GM19099 (cell line): ENCODE results near the gene GAPDH.
A peak's percentile ranks its signal among the peaks of the same experiment; 100 is the strongest.

Source experiments
- POLR2A ChIP-seq: IDR thresholded peaks from 3 replicates; pipeline ENCODE4 v1.6.1; 2011; ENCODE audit warnings: low read depth; ENCODE audit not compliant: insufficient read length; ENCODE audit errors: extremely low read depth

Gene GAPDH

DNA sequence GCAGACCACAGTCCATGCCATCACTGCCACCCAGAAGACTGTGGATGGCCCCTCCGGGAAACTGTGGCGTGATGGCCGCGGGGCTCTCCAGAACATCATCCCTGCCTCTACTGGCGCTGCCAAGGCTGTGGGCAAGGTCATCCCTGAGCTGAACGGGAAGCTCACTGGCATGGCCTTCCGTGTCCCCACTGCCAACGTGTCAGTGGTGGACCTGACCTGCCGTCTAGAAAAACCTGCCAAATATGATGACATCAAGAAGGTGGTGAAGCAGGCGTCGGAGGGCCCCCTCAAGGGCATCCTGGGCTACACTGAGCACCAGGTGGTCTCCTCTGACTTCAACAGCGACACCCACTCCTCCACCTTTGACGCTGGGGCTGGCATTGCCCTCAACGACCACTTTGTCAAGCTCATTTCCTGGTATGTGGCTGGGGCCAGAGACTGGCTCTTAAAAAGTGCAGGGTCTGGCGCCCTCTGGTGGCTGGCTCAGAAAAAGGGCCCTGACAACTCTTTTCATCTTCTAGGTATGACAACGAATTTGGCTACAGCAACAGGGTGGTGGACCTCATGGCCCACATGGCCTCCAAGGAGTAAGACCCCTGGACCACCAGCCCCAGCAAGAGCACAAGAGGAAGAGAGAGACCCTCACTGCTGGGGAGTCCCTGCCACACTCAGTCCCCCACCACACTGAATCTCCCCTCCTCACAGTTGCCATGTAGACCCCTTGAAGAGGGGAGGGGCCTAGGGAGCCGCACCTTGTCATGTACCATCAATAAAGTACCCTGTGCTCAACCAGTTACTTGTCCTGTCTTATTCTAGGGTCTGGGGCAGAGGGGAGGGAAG, 3.5 kb downstream of the GAPDH start:
- peak; percentile 18 for TF ChIP-seq POLR2A

DNA sequence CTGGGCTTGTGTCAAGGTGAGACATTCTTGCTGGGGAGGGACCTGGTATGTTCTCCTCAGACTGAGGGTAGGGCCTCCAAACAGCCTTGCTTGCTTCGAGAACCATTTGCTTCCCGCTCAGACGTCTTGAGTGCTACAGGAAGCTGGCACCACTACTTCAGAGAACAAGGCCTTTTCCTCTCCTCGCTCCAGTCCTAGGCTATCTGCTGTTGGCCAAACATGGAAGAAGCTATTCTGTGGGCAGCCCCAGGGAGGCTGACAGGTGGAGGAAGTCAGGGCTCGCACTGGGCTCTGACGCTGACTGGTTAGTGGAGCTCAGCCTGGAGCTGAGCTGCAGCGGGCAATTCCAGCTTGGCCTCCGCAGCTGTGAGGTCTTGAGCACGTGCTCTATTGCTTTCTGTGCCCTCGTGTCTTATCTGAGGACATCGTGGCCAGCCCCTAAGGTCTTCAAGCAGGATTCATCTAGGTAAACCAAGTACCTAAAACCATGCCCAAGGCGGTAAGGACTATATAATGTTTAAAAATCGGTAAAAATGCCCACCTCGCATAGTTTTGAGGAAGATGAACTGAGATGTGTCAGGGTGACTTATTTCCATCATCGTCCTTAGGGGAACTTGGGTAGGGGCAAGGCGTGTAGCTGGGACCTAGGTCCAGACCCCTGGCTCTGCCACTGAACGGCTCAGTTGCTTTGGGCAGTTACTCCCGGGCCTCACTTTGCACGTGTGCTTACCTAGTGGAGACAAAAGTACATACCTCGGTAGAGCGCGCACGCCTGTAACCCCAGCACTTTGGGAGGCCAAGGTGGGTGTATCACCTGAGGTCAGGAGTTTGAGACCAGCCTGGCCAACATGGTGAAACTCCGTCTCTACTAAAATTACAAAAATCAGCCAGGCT, 4.3 kb downstream of the GAPDH start:
- TF ChIP-seq POLR2A: peak; percentile 25

DNA sequence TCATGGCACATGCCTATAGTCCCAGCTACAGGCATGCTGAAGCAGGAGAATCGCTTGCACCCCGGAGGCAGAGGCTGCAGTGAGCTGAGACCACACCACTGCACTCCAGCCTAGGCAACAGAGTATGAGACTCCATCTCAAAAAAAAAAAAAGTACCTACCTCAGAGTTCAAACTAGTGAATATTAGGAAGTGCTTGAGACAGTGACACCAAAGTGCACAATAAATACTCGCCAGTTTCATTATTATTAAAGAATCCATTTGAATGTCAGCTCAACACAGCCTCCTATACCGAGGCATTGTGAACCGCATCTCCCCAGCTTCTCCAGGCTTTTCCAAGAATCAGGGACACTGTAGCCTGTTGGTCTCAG, 5.0 kb downstream of the GAPDH start:
- TF ChIP-seq POLR2A: peak; percentile 51

DNA sequence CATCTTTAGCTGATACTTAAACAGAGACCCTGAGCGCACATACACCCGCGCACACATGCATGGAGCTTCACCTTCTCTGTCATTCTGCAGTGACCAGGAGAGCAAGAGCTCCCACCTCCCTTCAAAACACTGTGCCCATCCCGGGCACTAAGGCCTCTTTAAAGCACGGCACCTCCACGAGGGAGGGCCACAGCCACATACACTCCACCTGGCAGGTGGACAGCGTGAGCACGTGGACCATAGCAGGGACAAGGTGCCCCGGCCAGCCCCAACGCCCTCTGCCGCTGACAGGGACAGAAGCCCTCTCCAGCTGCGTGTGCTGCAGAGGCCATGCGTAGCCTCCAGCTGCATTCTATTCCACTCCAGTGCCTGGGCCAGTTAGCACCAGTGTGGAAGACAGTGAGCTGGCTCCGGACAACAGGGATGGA, 5.4 kb downstream of the GAPDH start:
- no peak for TF ChIP-seq POLR2A

DNA sequence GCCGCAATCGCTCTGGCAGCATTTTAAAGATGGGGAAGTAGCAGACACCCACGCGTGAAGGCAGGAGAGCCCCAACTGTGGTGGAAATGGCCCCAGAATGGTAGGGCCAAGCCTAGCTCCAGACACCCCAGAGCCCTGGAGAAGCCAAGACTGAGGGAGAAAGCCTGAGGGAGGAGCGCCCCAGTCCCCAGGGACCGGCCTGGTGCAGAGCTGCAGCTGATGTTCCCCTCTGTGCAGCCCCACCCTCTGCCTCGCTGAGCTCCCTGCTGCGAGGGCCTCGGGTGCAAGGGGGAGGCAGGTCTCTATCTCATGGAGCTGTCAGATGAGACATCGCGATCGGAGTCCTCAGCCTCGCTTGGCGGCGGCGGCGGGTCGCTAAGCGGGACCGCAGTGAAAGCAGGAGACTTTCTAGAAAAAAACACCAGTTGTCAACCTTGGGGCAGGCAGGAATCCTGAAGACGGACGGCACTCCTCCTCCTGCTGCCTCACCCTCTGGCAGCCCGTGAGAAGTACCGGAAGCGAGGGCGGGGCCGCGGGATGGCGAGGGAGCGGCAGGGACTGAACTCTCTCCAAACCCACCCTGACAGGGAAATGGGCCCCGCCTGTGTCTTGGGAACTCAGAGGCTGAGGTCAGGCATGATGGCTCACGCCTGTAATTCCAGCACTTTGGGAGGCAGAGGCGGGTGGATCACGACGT, 6.0 kb downstream of the GAPDH start:
- no peak for TF ChIP-seq POLR2A

DNA sequence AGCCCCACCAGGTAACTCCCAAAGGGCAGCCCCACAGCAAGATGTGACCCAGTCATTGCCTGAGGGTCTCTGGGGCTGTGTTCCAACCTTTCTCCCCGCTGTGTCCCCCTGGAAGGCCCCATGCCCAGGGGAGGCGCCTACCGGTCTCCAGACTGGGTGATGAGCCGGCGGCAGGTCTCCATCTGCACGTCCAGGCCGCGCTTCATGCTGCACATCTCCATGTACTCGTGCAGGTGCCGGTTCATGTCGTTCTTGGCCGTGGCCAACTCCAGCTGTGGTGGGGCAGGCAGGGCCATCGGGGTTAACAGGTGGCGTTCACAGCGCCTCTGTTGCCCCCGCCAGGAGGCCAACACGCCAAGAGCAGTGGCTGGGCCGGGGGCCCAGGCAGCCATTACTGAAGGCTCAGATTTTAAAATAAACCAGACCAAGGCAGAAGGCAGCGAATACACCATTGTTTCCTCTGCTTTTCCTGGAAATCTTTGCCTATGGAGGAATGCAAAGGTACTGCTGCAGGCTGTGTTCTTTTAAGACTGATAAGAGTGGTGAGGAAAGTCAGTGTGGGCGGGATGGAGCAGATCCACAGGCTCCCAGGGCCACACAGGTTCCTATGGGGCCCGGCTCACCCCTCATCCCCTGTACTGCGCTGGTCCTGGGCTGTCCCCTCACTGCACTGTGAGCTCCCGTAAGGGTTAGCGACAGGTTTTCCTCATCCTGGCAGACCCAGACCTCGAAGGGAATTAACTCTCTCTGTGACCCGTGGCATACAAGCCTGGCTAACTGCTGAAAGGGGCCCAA, 7.3 kb downstream of the GAPDH start:
- TF ChIP-seq POLR2A: no peak

DNA sequence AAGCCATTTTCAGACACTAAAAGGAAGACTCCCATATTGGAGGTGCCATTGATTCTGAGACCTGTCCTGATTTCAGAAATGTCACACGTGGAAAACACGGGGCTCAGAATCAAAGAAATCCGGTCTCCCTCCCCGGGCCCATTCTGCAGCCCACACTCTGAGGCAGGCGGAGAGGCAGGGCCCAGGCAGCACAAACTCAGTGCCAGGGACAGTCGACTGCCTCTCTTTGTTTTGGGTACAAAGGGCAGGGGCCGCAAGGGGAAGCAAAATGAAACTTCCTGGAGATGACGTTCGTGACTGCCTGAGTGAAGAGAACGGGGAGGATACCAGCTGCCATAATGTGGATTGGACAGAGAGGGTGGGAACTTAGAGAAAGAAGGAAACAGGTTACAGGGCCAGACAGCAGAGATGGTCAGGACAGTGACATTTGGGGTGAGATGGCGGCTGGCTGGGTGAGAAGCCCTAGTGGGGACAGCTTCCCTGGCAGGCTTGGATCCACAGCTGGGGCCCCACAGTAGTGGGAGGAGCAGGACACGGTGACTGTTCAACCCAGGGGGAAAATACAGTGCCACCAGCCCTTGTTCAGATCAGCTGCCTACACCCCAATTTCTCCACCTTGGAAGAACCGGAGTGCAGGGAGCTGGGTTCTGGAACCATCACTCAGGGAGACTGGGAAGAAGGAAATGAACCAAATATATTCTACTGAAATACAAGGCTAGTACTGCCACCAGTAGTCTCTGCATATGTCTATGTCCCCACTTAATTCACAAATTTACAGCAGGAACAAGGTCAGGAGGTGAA, 8.1 kb downstream of the GAPDH start:
- TF ChIP-seq POLR2A: no peak

DNA sequence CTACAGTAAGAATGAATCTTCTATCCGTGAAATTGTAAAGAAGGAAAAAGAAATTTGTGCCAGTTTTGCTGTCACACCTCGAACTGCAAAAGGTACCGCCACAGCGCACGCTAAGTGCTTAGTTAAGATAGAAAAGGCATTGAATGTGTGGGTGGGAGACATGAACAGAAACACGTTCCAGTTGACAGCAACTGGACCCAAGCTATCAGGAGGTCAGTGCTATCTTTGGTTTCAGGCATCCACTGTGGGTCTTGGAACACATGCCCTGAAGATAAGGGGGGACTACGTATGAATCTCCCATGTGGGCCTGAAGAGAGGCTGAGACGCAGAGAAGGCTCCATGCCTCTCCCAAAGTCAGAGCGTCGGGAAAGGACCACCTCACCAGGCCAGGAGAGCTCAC, 11.7 kb downstream of the GAPDH start:
- TF ChIP-seq POLR2A: no peak

DNA sequence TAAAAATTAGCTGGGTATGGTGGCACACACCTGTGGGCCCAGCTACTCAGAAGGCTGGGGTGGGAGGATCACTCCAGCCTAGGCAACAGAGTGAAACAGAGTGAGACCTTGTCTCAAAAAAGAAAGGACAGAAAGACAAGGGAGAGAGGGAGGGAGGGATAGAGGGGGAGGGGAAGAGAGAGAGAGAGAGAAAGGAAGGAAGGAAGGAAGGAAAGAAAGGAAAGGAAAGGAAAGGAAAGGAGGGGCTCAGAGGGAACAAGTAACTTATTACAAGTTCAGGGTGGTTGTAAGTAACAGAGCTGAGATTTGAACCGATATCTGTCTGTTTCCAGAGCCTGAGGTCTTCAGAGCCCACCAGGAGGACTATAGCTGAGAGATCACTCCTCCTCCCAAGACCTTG, 13.2 kb downstream of the GAPDH start:
- TF ChIP-seq POLR2A: no peak

DNA sequence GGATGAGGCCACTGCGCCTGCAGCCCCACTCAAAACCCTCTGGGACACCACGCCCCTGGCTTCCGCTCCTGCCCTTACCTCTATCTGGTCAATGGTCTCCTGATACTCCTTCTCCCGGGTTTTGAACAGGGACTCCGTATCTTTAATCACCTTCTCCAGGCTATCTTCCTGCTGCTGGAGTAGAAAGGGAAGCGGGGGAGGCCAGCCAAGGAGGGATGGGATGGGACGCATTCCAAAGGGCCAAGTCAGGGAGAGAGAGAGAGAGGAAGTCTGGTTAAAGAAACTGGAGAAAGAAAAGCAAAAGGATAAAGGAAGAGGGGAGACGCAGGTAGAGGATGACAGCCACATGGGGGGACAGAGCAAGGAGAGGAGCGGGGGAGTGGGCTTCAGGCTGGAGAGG, 13.7 kb downstream of the GAPDH start:
- no peak for TF ChIP-seq POLR2A

DNA sequence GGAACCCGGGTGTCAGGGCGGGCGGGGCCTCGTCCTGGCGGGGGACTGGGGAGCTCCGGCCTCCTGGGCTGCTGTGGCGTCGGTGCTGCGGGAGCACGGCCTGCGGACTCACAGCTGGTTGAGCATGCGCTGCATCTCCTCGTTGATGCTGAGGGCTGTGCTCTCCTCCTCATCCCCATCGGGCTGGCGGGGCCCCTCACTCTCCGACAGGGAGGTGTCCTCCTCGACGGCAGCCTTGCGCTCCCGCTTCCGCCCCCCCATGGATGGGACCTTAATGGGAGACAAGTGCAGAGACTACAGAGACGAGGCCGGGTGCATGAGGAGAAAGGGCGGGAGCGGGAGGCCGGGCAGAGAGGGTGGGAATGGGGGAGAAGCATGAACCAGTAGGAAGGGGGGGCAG, 14.2 kb downstream of the GAPDH start:
- TF ChIP-seq POLR2A: no peak

DNA sequence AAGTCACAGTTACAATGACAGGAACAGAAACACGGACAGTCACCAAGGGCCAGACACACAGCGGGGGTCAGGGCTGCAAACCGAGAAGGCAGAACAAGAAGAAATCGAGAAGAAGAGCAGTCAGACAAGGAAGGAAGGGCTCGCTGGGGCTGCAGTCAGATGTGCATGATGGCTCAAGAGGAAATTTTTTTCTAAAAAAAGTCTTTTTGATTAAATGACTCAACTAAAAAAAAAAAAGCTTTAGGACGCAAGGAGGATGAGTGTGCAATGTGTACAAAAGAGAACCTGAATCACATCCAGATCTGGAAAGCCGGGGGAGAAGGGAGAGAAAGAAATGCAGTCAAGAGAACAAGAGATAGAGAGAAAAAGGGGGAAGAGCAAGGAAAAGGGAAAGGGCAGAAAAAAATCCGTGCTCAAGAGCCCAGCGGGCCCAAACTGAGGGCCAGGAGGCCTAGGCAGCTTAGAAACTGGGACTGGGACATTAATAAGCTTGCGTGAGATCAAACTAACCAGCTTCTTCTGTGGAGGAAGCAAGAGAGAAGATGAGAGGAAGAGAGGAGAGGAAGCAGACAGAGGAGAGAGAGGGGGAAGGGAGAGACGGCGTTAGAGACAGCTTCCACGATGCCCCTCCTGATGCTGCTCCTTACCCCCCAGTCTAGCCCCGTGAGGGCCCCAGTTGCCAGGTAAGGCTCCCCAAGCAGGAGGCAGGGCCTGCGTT, 14.8 kb downstream of the GAPDH start:
- TF ChIP-seq POLR2A: no peak

DNA sequence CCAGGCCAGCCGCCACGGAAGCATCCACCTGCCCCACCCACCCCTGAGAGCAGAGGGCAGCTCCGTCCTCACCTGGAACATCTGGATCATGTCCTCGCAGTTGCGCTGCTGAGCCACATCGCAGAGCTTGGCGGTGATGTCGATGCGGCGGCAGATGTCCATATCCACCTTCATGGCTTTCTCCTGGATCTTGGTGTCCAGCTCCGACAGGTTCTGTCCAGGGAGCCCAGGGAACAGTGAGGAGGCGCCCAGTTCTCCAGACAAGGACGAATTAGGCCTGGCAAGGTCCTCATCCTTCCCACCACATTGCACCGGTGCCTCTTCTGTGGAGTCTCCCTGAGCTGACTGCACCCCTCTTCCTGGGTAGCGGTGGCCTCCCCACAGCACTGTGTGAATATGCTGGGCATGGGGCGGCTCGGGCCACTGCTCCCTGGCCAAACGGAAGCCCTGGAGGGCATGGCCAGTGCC, 15.4 kb downstream of the GAPDH start:
- no peak for TF ChIP-seq POLR2A

DNA sequence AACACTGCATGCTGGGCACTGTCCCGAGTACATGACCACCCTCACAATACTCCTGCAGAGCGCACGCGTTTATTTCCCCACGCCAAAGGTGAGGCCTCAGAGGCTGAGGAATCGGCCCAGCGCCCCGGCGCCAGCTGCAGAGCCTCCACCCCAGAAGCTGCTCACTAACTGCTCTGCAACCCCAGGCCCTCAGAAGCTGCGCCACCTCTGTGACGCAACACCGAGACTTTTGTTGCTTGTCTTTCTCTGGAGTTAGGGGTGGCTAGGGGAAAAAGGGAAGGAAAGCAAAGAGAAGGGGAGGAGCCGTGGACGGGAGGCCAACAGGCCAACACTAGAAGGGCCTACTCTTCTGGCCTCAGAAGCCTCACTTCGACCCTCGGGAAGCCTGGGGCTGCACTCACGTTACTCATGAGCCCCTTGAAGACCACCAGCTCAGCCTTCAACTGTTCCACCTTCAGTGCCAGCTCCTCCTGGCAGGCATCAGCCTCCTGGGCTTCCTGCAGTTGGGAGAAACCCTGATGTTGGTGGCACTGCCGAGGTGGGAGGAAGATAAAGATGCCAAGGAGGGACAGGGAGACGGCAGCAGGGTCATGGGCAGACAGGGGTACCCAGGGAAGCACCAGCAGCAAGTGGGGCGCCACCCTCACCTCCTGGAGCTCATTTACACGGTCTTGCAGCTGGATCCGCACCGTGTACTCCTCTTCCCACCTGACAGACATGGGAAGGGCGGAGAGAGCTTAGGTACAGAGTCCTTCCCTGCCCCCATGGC, 16.2 kb downstream of the GAPDH start:
- no peak for TF ChIP-seq POLR2A
